NCI-H2029 treated with DMSO at 0.1 percent for 48 hours (cell line): ENCODE measurements around the gene ANK2.
A peak's percentile ranks its signal among the peaks of the same experiment; 100 is the strongest.

Experiments used
- DNase-seq: peaks from one replicate; lab custom pipeline; 2025; lab: John Stamatoyannopoulos, UW

ANK2 gene

GRCh38 chr4:113094802-113095201, 45.3 kb downstream of the ANK2 start:
- DNase-seq, result peak; percentile 42

DNA sequence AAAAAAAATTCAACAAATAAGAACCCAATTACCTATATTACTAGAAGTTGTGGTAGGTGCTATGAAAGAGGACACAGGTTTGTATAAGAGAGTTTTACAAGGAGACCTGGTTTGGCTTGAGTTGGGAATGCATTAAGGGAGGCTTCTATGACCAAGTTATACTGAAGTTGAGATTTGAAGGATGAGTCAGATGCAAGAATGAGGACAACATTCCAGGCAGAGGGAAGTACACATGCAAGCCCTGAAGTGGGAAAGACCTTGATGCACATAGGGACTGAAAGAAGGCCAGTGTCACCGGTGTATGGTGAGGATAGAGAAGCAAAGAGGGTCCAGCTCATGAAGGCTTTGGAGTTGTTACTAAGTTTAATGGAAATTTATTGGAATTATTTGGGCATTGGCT, 52.2 kb downstream of the ANK2 start:
- no peak for DNase-seq

DNA sequence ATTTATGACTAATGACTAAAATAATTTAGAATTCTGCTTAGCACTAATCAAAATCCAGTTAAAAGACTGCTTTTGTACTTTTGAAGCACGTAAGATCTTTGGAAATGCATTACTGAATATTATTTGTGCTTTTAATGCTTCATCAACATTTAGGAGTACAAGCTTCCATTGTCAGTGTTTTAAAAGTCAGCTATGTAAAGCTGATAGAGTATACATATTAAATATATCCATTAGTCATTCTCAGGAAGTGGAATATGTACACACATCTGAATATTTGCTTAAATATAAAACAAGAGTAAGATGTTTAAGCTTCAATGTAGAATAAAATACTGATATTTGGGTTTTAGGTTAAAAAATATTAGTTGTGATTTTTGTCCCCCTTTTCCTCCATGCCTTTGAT, 54.1 kb downstream of the ANK2 start:
- no peak for DNase-seq

GRCh38 chr4:113106108-113106507, 56.7 kb downstream of the ANK2 start:
- no peak for DNase-seq

- DNase-seq, result no peak
These were observed 59.8 kb downstream of the ANK2 start for GRCh38 chr4:113109106-113109718.

DNA sequence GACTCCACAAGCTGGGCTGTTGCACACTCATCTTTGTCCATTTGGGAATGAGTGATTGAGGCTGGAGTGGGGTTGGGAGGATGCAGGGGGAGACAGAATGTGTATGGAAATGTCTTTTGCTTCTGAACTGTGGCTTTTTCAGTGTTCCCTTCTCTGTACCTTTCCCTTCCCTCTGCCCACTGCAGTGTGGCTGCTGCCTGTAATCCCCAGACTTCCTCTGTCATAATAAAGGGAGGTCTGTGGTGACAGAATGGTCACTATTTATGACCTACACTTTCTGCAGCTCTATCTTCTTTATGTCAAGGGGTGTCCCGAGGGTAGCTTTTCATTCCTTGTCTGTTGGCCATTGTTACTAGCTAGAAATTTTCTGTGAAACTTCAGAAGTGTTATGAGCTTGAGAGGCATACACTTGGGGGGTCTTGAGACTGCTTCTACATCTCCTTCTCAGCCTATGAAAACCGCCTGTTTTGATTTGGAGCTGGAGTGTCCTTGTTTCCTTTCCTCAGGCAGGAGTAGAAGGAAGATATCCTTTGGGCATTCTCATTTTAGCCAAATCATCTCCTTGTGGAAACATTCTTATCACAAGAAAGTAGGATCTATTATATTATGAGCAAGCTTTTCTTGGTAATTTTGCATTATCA, 63.0 kb downstream of the ANK2 start:
- DNase-seq, result no peak

DNA sequence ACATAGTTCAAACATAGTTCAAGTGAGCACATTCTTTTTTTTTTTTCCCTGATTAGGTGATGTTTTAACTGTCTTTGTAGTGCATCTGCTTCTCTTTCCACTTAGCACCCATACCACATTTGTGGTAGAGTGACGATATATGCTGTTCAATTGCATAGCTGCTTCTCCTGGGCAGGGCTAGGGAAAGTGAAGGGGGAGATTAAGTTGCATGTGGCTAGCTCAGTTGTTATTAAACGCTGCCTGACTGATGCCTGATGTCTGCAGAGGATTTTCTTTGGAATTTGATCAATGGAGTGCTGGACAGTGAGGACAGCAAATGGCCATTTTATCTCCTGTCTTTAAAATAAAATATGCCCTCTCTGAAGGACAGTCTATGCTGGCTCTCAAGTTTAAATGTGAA, 63.7 kb downstream of the ANK2 start:
- DNase-seq, result no peak

DNA sequence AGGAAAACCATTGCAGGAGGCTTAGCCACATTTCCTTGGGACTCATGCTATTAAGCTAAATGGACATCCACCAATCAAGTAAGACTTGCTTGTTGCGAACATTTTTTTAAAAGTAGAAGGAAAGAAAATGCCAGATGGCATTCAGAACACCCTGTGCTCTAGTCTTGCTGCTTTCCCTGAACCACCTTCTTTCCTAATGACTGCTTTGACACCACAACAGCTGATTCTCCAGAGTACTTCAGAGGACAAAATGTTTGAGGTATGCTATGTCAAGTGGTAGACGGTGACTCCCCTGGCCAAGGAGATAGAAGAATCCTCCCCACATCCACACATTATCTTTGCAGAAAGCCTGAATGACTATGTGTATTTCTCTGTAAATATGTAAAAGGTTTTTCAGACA, 65.4 kb downstream of the ANK2 start:
- DNase-seq, result no peak

DNA sequence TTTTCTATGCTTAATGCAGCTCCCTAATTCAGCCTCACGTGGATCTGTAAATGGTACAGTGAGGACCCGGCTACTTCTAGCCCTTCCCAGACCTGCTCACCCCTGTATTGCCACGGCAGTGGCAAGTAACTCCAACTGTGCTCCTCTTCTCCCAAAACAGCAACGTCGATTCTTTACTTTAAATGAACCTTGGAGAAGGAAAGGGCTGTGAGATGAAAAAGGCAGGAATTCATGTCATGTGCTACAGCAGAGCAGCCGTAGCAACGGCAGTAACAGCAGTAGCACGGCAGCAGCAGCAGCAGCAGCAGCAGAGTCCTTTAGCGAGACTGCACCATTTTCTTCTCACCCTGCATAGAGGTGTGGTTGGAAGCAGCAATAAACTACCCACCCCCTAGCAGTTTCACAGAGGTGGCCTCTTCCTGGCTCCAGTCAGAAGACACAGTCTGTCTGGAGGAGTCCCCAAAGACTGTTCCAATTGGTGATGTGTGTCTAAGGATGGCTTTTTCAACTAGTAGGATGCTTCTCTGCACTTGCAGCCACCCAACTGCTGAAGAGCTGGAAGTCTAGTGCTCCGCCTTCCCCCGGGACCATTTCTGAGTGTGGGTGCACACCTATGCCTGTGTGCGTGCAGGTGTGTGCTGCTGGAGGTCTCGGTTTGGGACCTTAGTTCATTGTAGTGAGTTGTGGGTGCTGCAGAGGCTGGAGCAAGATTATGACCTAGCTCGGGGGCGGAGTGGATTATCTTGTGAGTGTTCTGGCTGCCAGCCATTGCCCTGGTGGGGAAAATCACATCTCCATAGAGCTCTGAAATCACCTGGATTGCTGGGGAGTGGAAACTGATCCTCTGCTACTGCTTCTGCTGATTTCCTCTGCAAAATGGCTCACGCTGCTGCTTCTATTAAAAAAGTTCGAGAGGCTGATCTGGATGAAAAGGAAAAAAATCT, 67.2 kb downstream of the ANK2 start:
- no peak for DNase-seq

GRCh38 chr4:113117358-113117702, 67.9 kb downstream of the ANK2 start:
- DNase-seq, result no peak

DNA sequence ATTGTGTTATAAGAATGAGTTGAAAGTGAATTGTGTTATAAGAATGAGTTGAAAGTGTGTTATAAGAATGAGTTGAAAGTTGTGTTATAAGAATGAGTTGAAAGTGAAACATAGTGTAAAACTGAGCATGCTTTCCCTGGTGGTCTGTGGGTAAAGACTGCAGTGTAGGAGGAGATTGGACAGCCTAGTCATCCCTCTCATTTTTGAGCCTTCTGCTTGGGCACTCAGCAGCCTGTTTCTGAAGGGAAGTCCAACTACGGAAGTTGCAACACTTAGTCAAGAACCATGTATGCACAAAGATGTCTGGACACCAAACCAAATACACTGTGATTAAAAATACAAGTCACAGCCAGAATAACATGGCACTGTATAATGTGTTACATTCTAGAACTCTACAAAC, 72.6 kb downstream of the ANK2 start:
- no peak for DNase-seq

GRCh38 chr4:113125418-113125817, 76.0 kb downstream of the ANK2 start:
- no peak for DNase-seq

DNA sequence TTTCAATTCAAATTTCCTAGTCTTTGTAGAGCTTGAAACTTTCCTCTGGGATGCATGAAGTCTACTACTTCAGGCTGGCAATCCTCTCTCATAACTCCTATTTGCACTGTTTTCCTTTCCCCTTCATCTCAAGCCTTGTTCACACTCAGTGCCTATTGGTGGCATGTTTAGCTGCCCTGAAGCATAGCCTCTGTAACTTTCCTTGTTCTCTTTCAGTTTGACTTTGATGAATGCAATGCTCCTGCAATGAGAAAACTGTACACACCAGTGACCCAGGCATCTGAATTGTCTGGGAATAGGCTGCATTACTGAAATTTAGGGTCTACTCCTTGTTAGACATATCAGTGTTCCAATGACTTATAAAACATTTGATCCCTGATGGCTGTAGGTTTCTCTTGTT, 81.7 kb downstream of the ANK2 start:
- DNase-seq, result no peak

DNA sequence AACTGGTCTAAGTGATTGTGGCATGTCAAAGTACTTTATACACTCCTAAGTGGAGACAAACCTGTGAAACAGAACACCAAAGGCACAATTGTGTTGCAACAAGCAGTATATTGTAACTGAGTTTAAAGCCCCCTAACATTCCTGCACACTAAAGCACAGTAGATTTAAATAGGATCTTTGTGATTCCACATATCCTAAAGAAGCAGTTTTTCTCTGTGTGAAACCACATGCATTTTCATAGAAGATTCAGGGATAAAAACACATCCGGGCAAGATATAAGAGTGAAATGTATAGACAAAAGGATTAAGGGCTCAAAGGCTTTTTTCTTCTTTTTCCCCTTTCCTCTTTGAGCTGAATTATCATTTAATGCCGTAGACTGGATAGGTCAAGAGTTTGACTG, 82.2 kb downstream of the ANK2 start:
- no peak for DNase-seq

GRCh38 chr4:113141901-113142346, 92.5 kb downstream of the ANK2 start:
- peak; percentile 93 for DNase-seq

- DNase-seq, result no peak
These were observed 92.9 kb downstream of the ANK2 start for GRCh38 chr4:113142351-113142750.

DNA sequence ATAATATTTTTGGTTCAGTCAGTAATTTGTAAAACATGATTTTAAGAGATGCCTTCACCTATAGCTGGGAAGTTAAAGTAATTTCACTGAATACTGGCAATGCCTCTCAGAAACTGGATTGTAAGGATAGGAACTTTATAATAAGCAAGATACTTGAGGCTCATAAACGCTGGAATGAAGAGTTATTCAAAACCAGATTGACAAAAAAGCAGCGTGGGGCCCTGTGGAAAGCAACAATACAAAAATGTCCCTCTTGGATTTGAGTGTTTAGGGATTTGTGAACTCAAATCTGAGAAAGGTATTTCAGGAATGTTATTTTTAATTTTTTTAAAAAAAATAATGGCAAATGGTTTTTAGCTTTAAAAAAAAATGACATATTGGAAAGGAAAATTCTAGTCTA, 94.6 kb downstream of the ANK2 start:
- no peak for DNase-seq

DNA sequence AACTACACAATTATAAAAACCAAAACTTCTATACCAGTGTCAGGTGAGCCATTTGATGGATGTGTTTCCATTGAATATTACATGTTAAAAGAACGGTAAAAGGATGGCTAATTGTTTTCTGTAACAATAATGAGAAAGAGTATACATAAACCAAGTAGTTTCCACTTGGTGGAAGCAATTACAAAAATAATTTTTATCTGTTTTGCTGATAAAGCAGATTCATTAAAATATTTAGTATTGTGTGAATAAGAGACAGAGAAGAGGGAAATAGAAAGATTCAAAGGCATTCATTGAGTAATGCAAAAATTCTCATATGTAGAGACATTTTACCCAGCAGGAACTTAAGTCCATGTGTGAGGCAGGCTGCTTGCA, 95.7 kb downstream of the ANK2 start:
- no peak for DNase-seq

DNA sequence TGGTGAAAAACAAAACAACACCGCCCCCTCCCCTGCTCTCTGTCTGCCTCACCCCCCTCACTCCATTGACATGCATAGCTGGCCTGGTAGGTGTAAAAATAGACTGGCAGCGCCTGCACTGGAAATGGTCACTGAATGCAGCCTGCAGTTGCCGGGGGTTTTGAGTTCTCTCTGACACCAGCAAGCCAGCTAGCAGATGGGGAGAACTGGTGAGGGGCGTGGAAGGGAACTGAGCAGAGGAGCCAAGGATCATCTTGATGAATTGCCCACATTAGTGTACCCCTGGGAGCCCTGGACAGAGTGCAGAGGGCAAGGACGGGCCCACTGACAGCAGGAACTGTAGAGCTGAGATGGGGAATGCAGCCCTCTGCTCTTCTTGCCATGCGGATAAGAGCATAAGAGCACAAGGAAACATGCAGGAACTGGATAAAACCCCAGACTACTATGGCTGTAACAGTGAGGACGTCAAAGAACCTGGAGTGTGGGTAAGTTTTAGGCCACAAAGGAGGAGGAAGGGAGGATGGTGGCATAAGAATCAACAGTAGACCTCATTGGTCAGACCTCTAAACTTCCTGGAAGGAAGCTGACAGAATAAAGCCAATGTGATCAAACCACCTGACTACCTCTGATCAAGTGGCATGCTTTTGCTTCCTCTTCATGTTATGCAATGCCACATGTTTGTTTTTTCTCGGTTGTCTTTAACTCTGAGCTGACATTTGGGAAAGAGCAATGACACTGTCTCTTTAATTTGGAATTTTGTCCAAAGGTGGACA, 96.3 kb downstream of the ANK2 start:
- DNase-seq, result peak; percentile 59

DNA sequence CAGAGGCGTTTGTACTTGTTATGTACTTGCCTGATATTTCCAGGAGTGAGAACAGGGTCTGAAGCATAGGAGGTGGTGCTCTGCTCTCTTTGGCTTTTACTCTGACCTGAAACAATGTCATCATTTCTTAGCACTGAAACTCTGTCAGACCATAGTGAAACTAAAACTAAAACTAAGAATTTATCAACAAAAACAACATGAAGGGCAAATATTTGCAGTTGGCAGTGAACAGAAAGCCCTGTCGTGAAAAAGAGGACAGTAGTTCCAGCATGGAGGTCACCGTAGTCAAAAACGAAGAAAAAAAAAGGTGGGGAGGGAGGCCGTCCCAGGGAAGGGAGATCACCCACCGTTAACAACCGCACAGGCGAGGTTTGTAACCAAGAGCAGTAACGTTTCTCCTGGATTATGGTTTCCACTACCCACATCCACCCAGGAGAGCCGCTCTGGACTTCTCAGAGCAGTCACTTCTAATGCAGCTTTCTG, 97.5 kb downstream of the ANK2 start:
- DNase-seq, result no peak

- DNase-seq, result no peak
These were observed 98.2 kb downstream of the ANK2 start for GRCh38 chr4:113147498-113148111.

- DNase-seq, result no peak
These were observed 99.5 kb downstream of the ANK2 start for GRCh38 chr4:113148925-113149324.
